Smooth muscle cell (in vitro differentiated cells): ENCODE results near the gene DNALI1. TPM values are rescaled to one million over a fixed set of nuclear protein-coding genes. Genes with fewer than 3 reads are reported as not detected.

Experiments used
- DNase-seq: peaks from one replicate; lab custom pipeline; 2025; ENCODE audit not compliant: unreplicated experiment; lab: John Stamatoyannopoulos, UW
- H2AFZ ChIP-seq: fragments of 200-600 bp; sonication (generic); 2 replicates; pipeline ENCODE4 v1.6.0; 2016; ENCODE audit warnings: antibody characterized with exemption, low read depth, mild to moderate bottlenecking
- H3F3A ChIP-seq: fragments of 200-600 bp; sonication (generic); 2 replicates; pipeline ENCODE4 v1.6.0; 2017; ENCODE audit warnings: antibody characterized with exemption, low read depth
- H3K27ac ChIP-seq: fragments of 200-600 bp; sonication (generic); 2 replicates; pipeline ENCODE4 v1.5.1; 2016; ENCODE audit warnings: low read depth, mild to moderate bottlenecking
- H3K27me3 ChIP-seq: fragments of 200-600 bp; sonication (generic); 2 replicates; pipeline ENCODE4 v1.6.1; 2016; ENCODE audit warnings: low read depth, mild to moderate bottlenecking
- H3K36me3 ChIP-seq: fragments of 200-600 bp; sonication (generic); 2 replicates; pipeline ENCODE4 v1.5.1; 2016; ENCODE audit warnings: low read depth
- H3K4me1 ChIP-seq: fragments of 200-600 bp; sonication (generic); 2 replicates; pipeline ENCODE4 v1.5.1; 2016; ENCODE audit warnings: low read depth
- H3K4me2 ChIP-seq: fragments of 200-600 bp; sonication (generic); 2 replicates; pipeline ENCODE4 v1.6.0; 2016; ENCODE audit warnings: mild to moderate bottlenecking
- H3K4me3 ChIP-seq: fragments of 200-600 bp; sonication (generic); 2 replicates; pipeline ENCODE4 v1.5.1; 2016; ENCODE audit warnings: mild to moderate bottlenecking
- H3K79me2 ChIP-seq: fragments of 200-600 bp; sonication (generic); 2 replicates; pipeline ENCODE4 v1.6.0; 2016; ENCODE audit warnings: low read depth, mild to moderate bottlenecking
- H3K9ac ChIP-seq: fragments of 200-600 bp; sonication (generic); 2 replicates; pipeline ENCODE4 v1.6.0; 2016; ENCODE audit warnings: low read depth
- H3K9me3 ChIP-seq: fragments of 200-600 bp; sonication (generic); replicated peaks from 2 replicates; pipeline ENCODE4 v1.5.1; 2016; ENCODE audit warnings: low read depth
- H4K20me1 ChIP-seq: fragments of 200-600 bp; sonication (generic); 2 replicates; pipeline ENCODE4 v1.6.0; 2016; ENCODE audit warnings: low read depth
- WGBS: methylation state at CpG from one replicate; pipeline ENCODE4 v1.1.7; 2016; ENCODE audit warnings: low lambda C conversion rate; 5-methylcytosine and 5-hydroxymethylcytosine counted together
- polyA plus RNA-seq: library from polyadenylated mRNA; unstranded; fragments of >200 nt; fragmentation: Nextera tagmentation; extraction: Ambion mirVana; gene quantifications from 2 replicates; pipeline ENCODE4 v1.2.1, GENCODE V29; 2016
- total RNA-seq: library from RNA; depleted of rRNA; stranded (reverse); fragments of >200 nt; gene quantifications from 2 replicates; pipeline ENCODE4 v1.2.3, GENCODE V29; 2014
- TF ChIP-seq, protein P1 (sequence below): fragments of 200-600 bp; sonication (generic); IDR thresholded peaks from 2 replicates; pipeline ENCODE4 v1.5.1; 2017; ENCODE audit warnings: borderline replicate concordance, mild to moderate bottlenecking, antibody characterized with exemption; ENCODE audit not compliant: insufficient read depth, poor library complexity, severe bottlenecking

DNALI1 gene
- total and polyA plus RNA-seq, 2 experiments from 2014 or later, result 7.2 to 8.4 TPM

DNA sequence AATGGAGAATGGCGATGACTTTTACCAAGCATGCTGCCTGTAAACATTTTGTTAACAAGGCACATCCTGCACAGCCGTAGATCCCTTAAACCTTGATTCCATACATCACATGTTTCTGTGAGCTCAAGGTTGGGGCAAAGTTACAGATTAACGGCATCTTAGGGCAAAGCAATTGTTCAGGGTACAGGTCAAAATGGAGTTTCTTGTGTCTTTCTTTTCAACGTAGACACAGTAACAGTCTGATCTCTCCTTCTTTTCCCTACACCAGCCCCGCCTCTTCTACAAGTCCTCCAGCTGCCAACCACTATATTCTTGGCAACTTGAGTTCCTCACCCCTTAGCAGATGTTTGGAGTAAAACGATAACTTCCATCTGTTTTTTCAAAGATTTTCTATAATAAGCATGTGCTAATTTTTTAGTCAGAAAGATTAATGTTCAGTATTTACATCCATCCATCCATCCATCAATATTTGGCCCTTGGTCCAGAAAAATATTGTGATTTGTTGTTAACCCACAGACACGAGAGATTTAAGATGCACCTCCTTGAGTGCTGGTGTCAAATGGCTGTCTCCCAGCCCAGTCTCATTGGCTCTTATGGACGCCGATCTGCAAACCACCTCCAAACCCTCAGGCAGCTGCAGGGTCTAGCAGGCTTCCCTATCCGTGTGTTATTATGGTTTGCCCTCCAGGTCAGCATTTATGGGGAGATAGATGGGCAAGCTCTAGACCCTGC is 3.8 kb downstream of the DNALI1 start:
- Histone ChIP-seq H3K9me3 (no peaks in the 10 kb centered on the region), H2AFZ (no peak overlapping the region), H3K36me3 (peaks cover 6% of the 10 kb centered on the region), H3F3A (peaks cover 6% of the 10 kb centered on the region), H3K79me2 (no peaks in the 10 kb centered on the region), H3K4me3 (no peak overlapping the region), H3K9ac (no peak overlapping the region), H3K27me3 (no peaks in the 10 kb centered on the region), H3K4me1 (peaks cover 2% of the 10 kb centered on the region), H3K4me2 (no peak overlapping the region), H3K27ac (no peak overlapping the region), H4K20me1 (no peaks in the 10 kb centered on the region)
- WGBS, result 89% methylated on average over 10 of the region's 10 CpGs
- TF ChIP-seq, protein P1, sequence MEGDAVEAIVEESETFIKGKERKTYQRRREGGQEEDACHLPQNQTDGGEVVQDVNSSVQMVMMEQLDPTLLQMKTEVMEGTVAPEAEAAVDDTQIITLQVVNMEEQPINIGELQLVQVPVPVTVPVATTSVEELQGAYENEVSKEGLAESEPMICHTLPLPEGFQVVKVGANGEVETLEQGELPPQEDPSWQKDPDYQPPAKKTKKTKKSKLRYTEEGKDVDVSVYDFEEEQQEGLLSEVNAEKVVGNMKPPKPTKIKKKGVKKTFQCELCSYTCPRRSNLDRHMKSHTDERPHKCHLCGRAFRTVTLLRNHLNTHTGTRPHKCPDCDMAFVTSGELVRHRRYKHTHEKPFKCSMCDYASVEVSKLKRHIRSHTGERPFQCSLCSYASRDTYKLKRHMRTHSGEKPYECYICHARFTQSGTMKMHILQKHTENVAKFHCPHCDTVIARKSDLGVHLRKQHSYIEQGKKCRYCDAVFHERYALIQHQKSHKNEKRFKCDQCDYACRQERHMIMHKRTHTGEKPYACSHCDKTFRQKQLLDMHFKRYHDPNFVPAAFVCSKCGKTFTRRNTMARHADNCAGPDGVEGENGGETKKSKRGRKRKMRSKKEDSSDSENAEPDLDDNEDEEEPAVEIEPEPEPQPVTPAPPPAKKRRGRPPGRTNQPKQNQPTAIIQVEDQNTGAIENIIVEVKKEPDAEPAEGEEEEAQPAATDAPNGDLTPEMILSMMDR, result no peak
- DNase-seq, result no peak

DNA sequence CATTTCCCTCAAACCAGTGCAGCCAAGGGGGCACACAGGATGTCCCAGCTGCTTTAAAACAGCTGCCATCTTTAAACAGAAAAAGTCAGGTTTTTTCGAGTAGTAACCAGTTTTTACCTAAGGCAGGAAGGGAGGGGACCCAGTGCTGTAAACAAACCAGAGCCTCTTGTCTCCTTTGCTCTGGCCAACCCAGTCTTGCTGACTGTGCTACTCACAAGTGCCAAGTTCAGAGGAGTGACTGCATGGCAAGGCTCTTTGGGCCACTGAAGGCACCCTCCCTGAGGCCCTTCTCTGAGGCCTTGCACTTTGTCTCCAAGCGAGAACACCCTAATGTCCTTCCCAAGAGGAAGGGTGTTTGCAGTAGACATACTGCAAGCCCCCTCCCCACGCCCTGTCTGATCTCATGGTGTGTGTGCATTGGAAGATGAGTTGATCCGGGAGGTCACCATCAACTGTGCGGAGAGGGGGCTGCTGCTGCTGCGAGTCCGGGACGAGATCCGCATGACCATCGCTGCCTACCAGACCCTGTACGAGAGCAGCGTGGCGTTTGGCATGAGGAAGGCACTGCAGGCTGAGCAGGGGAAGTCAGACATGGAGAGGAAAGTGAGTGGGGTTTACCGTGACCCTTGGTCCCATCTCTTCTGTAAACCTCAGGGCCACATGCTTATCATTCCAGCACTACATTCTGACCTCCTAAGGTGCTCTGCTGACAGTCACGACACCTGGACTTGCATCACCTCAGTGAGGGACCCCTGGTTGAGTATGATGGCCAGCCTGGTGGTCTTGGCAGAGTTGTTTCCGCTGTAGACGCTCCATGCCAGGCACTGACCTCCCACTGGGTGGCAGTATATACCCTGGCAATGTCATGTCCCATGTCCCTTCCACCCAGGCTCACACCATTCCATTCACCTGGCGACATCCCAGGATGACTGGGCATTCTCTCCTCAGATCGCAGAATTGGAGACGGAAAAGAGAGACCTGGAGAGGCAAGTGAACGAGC is 4.7 kb downstream of the DNALI1 start:
- Histone ChIP-seq H3F3A (peaks cover 6% of the 10 kb centered on the region), H3K27me3 (no peaks in the 10 kb centered on the region), H3K9ac (no peak overlapping the region), H3K79me2 (no peaks in the 10 kb centered on the region), H3K4me1 (peaks cover 2% of the 10 kb centered on the region), H3K9me3 (no peaks in the 10 kb centered on the region), H3K27ac (no peak overlapping the region), H2AFZ (no peak overlapping the region), H4K20me1 (no peaks in the 10 kb centered on the region), H3K4me3 (no peak overlapping the region), H3K4me2 (no peak overlapping the region), H3K36me3 (peaks cover 13% of the 10 kb centered on the region)
- WGBS, result 91% methylated on average over 21 of the region's 21 CpGs
- DNase-seq, result no peak
- TF ChIP-seq, protein P1, result peak; percentile 48

DNA sequence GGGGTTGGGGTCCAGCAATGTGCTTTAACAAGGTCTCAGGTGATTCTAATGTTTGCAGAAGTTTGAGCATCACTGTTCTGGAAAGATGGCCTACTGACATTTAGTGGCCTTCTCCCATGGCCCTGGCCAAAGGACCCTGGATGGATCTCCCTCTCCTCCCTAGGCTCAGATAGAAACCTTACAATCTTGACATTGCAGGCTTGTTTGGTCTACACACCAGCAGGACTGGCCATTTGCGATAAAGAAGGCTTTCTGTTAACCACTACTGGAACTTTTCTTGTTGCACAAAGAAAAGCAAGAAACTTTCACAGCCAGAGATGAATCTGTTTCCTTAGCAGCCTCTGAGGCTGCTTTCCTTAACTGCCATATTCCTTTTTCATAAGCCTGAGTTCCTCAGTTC is 6.2 kb downstream of the DNALI1 start:
- peaks cover 26% of the 10 kb centered on the region for H3K36me3 ChIP-seq
- no peak for DNase-seq
- no peaks in the 10 kb centered on the region for H3K9me3 ChIP-seq
- no peak overlapping the region for H3K4me2 ChIP-seq
- H3K27ac ChIP-seq, result no peak overlapping the region
- H3K9ac ChIP-seq, result no peak overlapping the region
- WGBS, result 96% methylated on average over 1 of the region's 1 CpG
- no peaks in the 10 kb centered on the region for H3K4me1 ChIP-seq
- no peaks in the 10 kb centered on the region for H3K79me2 ChIP-seq
- no peak overlapping the region for H2AFZ ChIP-seq
- H3K27me3 ChIP-seq, result no peaks in the 10 kb centered on the region
- TF ChIP-seq, protein P1, result no peak
- H3K4me3 ChIP-seq, result no peak overlapping the region
- H4K20me1 ChIP-seq, result no peaks in the 10 kb centered on the region
- H3F3A ChIP-seq, result peaks cover 8% of the 10 kb centered on the region
